ENCODE measurements around the gene SLC25A21. TPM values are rescaled to one million over a fixed set of nuclear protein-coding genes. Genes with fewer than 3 reads are reported as not detected.

Gene SLC25A21
- total and polyA plus RNA-seq, 10 donors, result 0.06 to 1.1 (median 0.22) TPM; not detected in 2

DNA sequence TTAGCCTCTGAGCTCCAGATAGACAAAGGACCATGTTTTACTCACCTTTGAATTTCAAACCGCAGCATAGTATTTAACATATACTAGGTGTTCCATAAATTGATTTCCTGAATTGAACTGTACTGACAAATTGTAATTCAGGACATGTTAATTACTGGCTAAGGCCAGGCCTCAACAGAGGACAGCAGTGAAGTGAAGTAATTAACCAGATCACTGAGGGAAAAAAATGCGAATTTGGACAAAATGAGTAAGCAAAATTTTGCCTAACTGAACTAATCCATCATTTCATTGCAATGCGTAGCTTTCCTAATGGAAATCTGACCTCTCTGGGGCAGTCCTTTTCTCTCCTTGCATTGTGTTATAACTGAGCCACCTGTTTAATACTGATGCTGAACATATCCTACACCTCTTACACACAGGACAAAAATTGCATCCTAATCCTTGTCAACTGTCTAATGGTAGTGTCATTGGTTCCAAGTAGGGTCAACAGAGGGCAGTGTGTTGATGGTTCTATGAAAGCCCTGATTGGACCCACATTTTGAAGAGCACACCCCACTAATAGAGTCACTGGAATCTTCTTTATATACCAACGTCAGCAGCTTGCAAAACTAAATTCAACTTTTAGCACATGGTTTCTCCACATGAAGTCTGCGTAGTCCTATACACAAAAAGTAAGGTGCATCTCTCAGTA is 148.4 kb downstream of the SLC25A21 start:
- Histone ChIP-seq H3K27me3 (replicated peaks in 1 of 7) (no peaks in the 10 kb centered on the region), H3K27ac (no peak overlapping the region), H3K9me3 (no peaks in the 10 kb centered on the region), H3K4me1 (no peaks in the 10 kb centered on the region), H3K36me3 (no peaks in the 10 kb centered on the region), H3K4me3 (no peak overlapping the region)
- 80 to 91% (median 88%) methylated on average over 5 of the region's 5 CpGs for WGBS, 5 donors
- no peak for TF ChIP-seq POLR2AphosphoS5 (IDR thresholded peaks at IDR 0.05)
- no peak for TF ChIP-seq CTCF (IDR thresholded peaks at IDR 0.05 in 8 of 11, conservative IDR thresholded peaks at IDR 0.05 in 3 of 11)
- TF ChIP-seq POLR2A (IDR thresholded peaks at IDR 0.05), result no peak
- no peak for DNase-seq
- intact Hi-C loops (cut with DNase I; ENCODE audit: low total_unique reads), result no loop called here

GRCh38 chr14:37021390-37021789 is 151.0 kb downstream of the SLC25A21 start:
- 82 to 96% (median 87%) methylated on average over 1 of the region's 1 CpG for WGBS, 5 donors
- Histone ChIP-seq H3K4me3 (no peak overlapping the region), H3K4me1 (no peaks in the 10 kb centered on the region), H3K27ac (no peak overlapping the region), H3K9me3 (peaks cover 0 to 5% (median 0%) of the 10 kb centered on the region in 8 donors), H3K27me3 (replicated peaks in 1 of 7) (no peaks in the 10 kb centered on the region), H3K36me3 (no peaks in the 10 kb centered on the region)
- intact Hi-C loops (cut with DNase I; ENCODE audit: low total_unique reads), result no loop called here
- TF ChIP-seq CTCF (IDR thresholded peaks at IDR 0.05 in 8 of 11, conservative IDR thresholded peaks at IDR 0.05 in 3 of 11), result no peak
- no peak for DNase-seq

DNA sequence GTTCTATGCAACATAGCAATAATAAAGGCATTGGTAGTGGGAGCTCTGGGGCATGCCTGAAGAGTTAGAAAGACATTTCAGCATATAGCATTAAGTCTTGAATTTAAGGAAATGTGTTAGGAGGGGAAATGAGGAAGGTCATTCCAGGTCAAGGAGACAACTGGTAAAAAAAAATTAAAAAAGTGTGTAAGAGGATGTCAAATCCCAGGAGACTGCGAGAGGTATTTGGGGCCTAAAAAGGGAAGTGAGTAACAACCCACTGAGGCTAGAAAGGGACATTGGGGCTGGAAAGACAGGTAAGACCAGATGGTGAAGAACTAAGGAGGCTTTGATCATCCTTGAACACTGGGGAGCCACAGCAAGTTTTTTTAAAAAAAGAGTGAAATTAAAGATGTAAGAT is 152.9 kb downstream of the SLC25A21 start:
- intact Hi-C loops (cut with DNase I; ENCODE audit: low total_unique reads), result no loop called here
- no peak overlapping the region for H3K27ac ChIP-seq

More for the DNA sequence above, 152.9 kb downstream of the SLC25A21 start:
- Histone ChIP-seq H3K4me3 (no peak overlapping the region), H3K4me1 (no peaks in the 10 kb centered on the region), H3K9me3 (peaks cover 0 to 6% (median 0%) of the 10 kb centered on the region in 8 donors), H3K27me3 (replicated peaks in 1 of 7) (no peaks in the 10 kb centered on the region), H3K36me3 (no peaks in the 10 kb centered on the region)
- DNase-seq, result no peak
- TF ChIP-seq CTCF (IDR thresholded peaks at IDR 0.05 in 8 of 11, conservative IDR thresholded peaks at IDR 0.05 in 3 of 11), result no peak
- TF ChIP-seq POLR2A (IDR thresholded peaks at IDR 0.05), result no peak
- TF ChIP-seq POLR2AphosphoS5 (IDR thresholded peaks at IDR 0.05), result no peak
- 11 to 30% (median 21%) methylated on average over 1 of the region's 1 CpG for WGBS, 5 donors
